H9 (cell line): ENCODE measurements around the gene NKAIN4. TPM values are rescaled to one million over a fixed set of nuclear protein-coding genes. Genes with fewer than 3 reads are reported as not detected.

Experiments used
- DNase-seq: peaks from one replicate; pipeline ENCODE4 v3.0.0-alpha.2; 2017
- H2AFZ ChIP-seq: one replicate; pipeline ENCODE4 v1.6.1; 2013; ENCODE audit warnings: mild to moderate bottlenecking, low read length, control low read depth, moderate library complexity
- H2AK5ac ChIP-seq: 2 replicates; pipeline ENCODE4 v1.6.1; 2013; ENCODE audit warnings: low read length, control low read depth, mixed read lengths; ENCODE audit not compliant: insufficient read length
- H2BK120ac ChIP-seq: one replicate; pipeline ENCODE4 v1.6.1; 2013; ENCODE audit warnings: low read depth, mild to moderate bottlenecking, low read length, control low read depth, inconsistent platforms; ENCODE audit not compliant: poor library complexity, severe bottlenecking
- H2BK12ac ChIP-seq: 2 replicates; pipeline ENCODE4 v1.6.1; 2013; ENCODE audit warnings: low read length, control low read depth, mixed read lengths, low read depth; ENCODE audit not compliant: insufficient read length
- H2BK15ac ChIP-seq: 2 replicates; pipeline ENCODE4 v1.6.1; 2013; ENCODE audit warnings: low read depth, low read length, control low read depth
- H2BK20ac ChIP-seq: one replicate; pipeline ENCODE4 v1.6.1; 2013; ENCODE audit warnings: low read depth, mild to moderate bottlenecking, low read length, control low read depth, inconsistent platforms; ENCODE audit not compliant: poor library complexity, severe bottlenecking
- H2BK5ac ChIP-seq: 2 replicates; pipeline ENCODE4 v1.6.1; 2013; ENCODE audit warnings: low read length, control low read depth, mixed read lengths; ENCODE audit not compliant: insufficient read length
- H3K14ac ChIP-seq: 2 replicates; pipeline ENCODE4 v1.6.1; 2013; ENCODE audit warnings: low read length, control low read depth; ENCODE audit not compliant: insufficient read depth
- H3K18ac ChIP-seq: 2 replicates; pipeline ENCODE4 v1.6.1; 2013; ENCODE audit warnings: low read depth, mild to moderate bottlenecking, mixed read lengths, low read length, control low read depth; ENCODE audit not compliant: insufficient read length
- H3K23ac ChIP-seq: 2 replicates; pipeline ENCODE4 v1.6.1; 2013; ENCODE audit warnings: low read length, control low read depth, mixed read lengths, low read depth; ENCODE audit not compliant: insufficient read length
- H3K23me2 ChIP-seq: 2 replicates; pipeline ENCODE4 v1.6.1; 2013; ENCODE audit warnings: low read depth, mild to moderate bottlenecking, mixed read lengths, low read length, control low read depth; ENCODE audit not compliant: insufficient read length, poor library complexity, severe bottlenecking
- H3K27ac ChIP-seq: 2 replicates; pipeline ENCODE4 v1.5.1; 2013; ENCODE audit warnings: low read length, control low read depth, mixed read lengths, low read depth; ENCODE audit not compliant: insufficient read length
- H3K27me3 ChIP-seq: 2 replicates; pipeline ENCODE4 v1.6.1; 2013; ENCODE audit warnings: low read length, control low read depth, inconsistent platforms; ENCODE audit not compliant: insufficient read depth
- H3K4ac ChIP-seq: 2 replicates; pipeline ENCODE4 v1.6.1; 2013; ENCODE audit warnings: low read depth, mild to moderate bottlenecking, control low read depth, inconsistent platforms, low read length, moderate library complexity
- H3K4me1 ChIP-seq: 2 replicates; pipeline ENCODE4 v1.6.1; 2013; ENCODE audit warnings: low read length, control low read depth, inconsistent platforms; ENCODE audit not compliant: insufficient read depth
- H3K4me2 ChIP-seq: 2 replicates; pipeline ENCODE4 v1.6.1; 2013; ENCODE audit warnings: low read length, control low read depth, mixed read lengths; ENCODE audit not compliant: insufficient read length, insufficient read depth
- H3K56ac ChIP-seq: 2 replicates; pipeline ENCODE4 v1.6.1; 2013; ENCODE audit warnings: low read depth, mild to moderate bottlenecking, mixed read lengths, low read length, control low read depth; ENCODE audit not compliant: insufficient read length
- H3K79me1 ChIP-seq: 2 replicates; pipeline ENCODE4 v1.6.1; 2013; ENCODE audit warnings: low read depth, mild to moderate bottlenecking, moderate library complexity, low read length, control low read depth, inconsistent platforms; ENCODE audit not compliant: insufficient read depth, poor library complexity, severe bottlenecking
- H3K79me2 ChIP-seq: 2 replicates; pipeline ENCODE4 v1.6.1; 2013; ENCODE audit warnings: low read length, control low read depth, inconsistent platforms; ENCODE audit not compliant: insufficient read depth
- H3K9ac ChIP-seq: 2 replicates; pipeline ENCODE4 v1.6.1; 2013; ENCODE audit warnings: low read length, control low read depth, mixed read lengths; ENCODE audit not compliant: insufficient read length; ENCODE audit errors: extremely low read depth
- H3K9me3 ChIP-seq: one replicate; pipeline ENCODE4 v1.6.1; 2013; ENCODE audit warnings: low read depth, low read length, inconsistent platforms; ENCODE audit not compliant: control insufficient read depth
- H3T11ph ChIP-seq: one replicate; pipeline ENCODE4 v1.6.1; 2013; ENCODE audit warnings: mild to moderate bottlenecking, low read length, control low read depth, inconsistent platforms
- H4K20me1 ChIP-seq: one replicate; pipeline ENCODE4 v1.6.1; 2013; ENCODE audit not compliant: control insufficient read depth, insufficient read length, insufficient read depth
- H4K5ac ChIP-seq: 2 replicates; pipeline ENCODE4 v1.6.1; 2013; ENCODE audit warnings: low read depth, mild to moderate bottlenecking, mixed read lengths, low read length, control low read depth; ENCODE audit not compliant: insufficient read length
- H4K8ac ChIP-seq: replicated peaks from 2 replicates; pipeline ENCODE4 v1.6.1; 2013; ENCODE audit warnings: low read length, control low read depth, mixed read lengths, low read depth; ENCODE audit not compliant: insufficient read length
- H4K91ac ChIP-seq: 2 replicates; pipeline ENCODE4 v1.6.1; 2013; ENCODE audit warnings: low read depth, mild to moderate bottlenecking, moderate library complexity, mixed read lengths, low read length, control low read depth; ENCODE audit not compliant: insufficient read length
- H3K27ac Mint-ChIP-seq, 3 experiments: 2 replicates in 2 of 3; 3 replicates in 1 of 3; pipeline ENCODE4 v1.8.0; 2020 to 2021; ENCODE audit warnings: mixed read lengths in 3 of 3, mild to moderate bottlenecking in 1 of 3, moderate library complexity in 1 of 3
- H3K27me3 Mint-ChIP-seq: 2 replicates; pipeline ENCODE4 v1.8.0; 2021; ENCODE audit warnings: low read depth, mild to moderate bottlenecking, moderate library complexity, mixed read lengths
- H3K36me3 Mint-ChIP-seq, 3 experiments: 2 replicates in 2 of 3; 3 replicates in 1 of 3; pipeline ENCODE4 v1.8.0; 2020 to 2021; ENCODE audit warnings: low read depth in 3 of 3, mixed read lengths in 3 of 3; ENCODE audit not compliant: insufficient read depth in 1 of 3
- H3K4me1 Mint-ChIP-seq, 2 experiments: 2 replicates each; pipeline ENCODE4 v1.8.0; 2020; ENCODE audit warnings: mixed read lengths in 2 of 2
- H3K4me3 Mint-ChIP-seq, 2 experiments: 2 replicates in 1 of 2; 3 replicates in 1 of 2; pipeline ENCODE4 v1.8.0; 2020 to 2021; ENCODE audit warnings: mild to moderate bottlenecking in 2 of 2, mixed read lengths in 2 of 2, moderate library complexity in 1 of 2
- H3K9me3 Mint-ChIP-seq, 2 experiments: 2 replicates in 1 of 2; 3 replicates in 1 of 2; pipeline ENCODE4 v1.8.0; 2020; ENCODE audit warnings: mild to moderate bottlenecking in 2 of 2, mixed read lengths in 2 of 2, moderate library complexity in 1 of 2
- CTCF ChIP-seq: fragments of 200-600 bp; sonication (generic); conservative IDR thresholded peaks from 3 replicates; pipeline ENCODE4 v1.8.0; 2021; ENCODE audit warnings: antibody characterized with exemption, mild to moderate bottlenecking
- WGBS: extraction: QIAGEN DNeasy Blood & Tissue Kit; methylation state at CpG from one replicate; pipeline ENCODE4 v1.1.7; 2013; ENCODE audit warnings: missing lambda C conversion rate, low lambda C conversion rate, mixed read lengths; ENCODE audit not compliant: insufficient read length; ENCODE audit errors: extremely low coverage; 5-methylcytosine and 5-hydroxymethylcytosine counted together
- total RNA-seq: library from RNA; stranded (reverse); gene quantifications from 2 replicates; pipeline ENCODE4 v1.2.1, GENCODE V29; 2021

The NKAIN4 gene
- total RNA-seq, 1 experiment from 2014 or later: 20.9 TPM

- H3T11ph ChIP-seq: no peak overlapping the region
- H2BK5ac ChIP-seq: no peak overlapping the region
- H4K91ac ChIP-seq: no peak overlapping the region
- H2BK12ac ChIP-seq: no peak overlapping the region
- no peak overlapping the region for H4K5ac ChIP-seq
- no peak overlapping the region for H3K23ac ChIP-seq
- H3K56ac ChIP-seq: no peak overlapping the region
- no peak for TF ChIP-seq CTCF
- Mint-ChIP-seq H3K4me3 (peak overlapping the region in 1 of 2 experiments; percentile 60; a peak in 2 of 5 replicates), H3K27ac (no peak overlapping the region), H3K4me1 (peaks cover 39% of the 10 kb centered on the region in 2 experiments), H3K9me3 (peaks cover 2 to 5% of the 10 kb centered on the region in 2 experiments; a peak in 3 of 5 replicates), H3K27me3 (peaks cover 55% of the 10 kb centered on the region), H3K36me3 (peaks cover 0 to 4% (median 0%) of the 10 kb centered on the region in 3 experiments; a peak in 1 of 7 replicates)
- H3K27ac ChIP-seq: no peak overlapping the region
- no peaks in the 10 kb centered on the region for H4K20me1 ChIP-seq
- no peak overlapping the region for H3K18ac ChIP-seq
- H3K9me3 ChIP-seq: no peaks in the 10 kb centered on the region
- H4K8ac ChIP-seq: no peak overlapping the region
- no peaks in the 10 kb centered on the region for H3K79me2 ChIP-seq
- WGBS: no CpG with 5 or more reads among the region's 8 CpGs
- no peak overlapping the region for H3K14ac ChIP-seq
- H2AFZ ChIP-seq: no peak overlapping the region
- H3K79me1 ChIP-seq: no peaks in the 10 kb centered on the region
- no peak overlapping the region for H2BK20ac ChIP-seq
- no peak overlapping the region for H3K4me2 ChIP-seq
- H3K4me1 ChIP-seq: no peaks in the 10 kb centered on the region
- H3K27me3 ChIP-seq: peaks cover 4% of the 10 kb centered on the region; the same call in 1 of the 2 replicates
- H2BK120ac ChIP-seq: no peak overlapping the region
- DNase-seq: no peak
- H2BK15ac ChIP-seq: no peak overlapping the region
- H3K4ac ChIP-seq: no peak overlapping the region
- H3K23me2 ChIP-seq: peaks cover 15% of the 10 kb centered on the region
- H3K9ac ChIP-seq: no peak overlapping the region
- H2AK5ac ChIP-seq: no peak overlapping the region
Measured at GRCh38 chr20:63252284-63252711, 2.0 kb downstream of the NKAIN4 start.
